ENCODE results near the gene DVL1. TPM values are rescaled to one million over a fixed set of nuclear protein-coding genes. Genes with fewer than 3 reads are reported as not detected.

Gene DVL1
- total and polyA plus RNA-seq, 9 of the 15 experiments (the other 6 are each of a cell fraction or from before 2014, with no cell fraction given), result 0.62 to 135 (median 24.3) TPM

DNA sequence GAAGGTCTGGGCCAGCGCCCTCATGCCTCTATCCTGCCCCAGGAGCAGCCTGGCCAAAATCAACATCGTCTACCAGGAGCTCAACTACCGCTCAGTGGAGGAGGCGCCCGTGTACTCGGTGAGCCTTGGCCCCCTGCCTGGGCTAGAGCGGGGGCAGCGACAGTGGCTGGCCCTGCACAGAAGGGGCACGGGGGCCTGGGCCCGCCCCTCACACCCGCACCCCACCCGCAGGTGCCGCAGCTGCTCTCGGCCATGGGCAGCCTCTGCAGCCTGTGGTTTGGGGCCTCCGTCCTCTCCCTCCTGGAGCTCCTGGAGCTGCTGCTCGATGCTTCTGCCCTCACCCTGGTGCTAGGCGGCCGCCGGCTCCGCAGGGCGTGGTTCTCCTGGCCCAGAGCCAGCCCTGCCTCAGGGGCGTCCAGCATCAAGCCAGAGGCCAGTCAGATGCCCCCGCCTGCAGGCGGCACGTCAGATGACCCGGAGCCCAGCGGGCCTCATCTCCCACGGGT is 58.1 kb downstream of the DVL1 start (continued):
- TF ChIP-seq, protein P1, sequence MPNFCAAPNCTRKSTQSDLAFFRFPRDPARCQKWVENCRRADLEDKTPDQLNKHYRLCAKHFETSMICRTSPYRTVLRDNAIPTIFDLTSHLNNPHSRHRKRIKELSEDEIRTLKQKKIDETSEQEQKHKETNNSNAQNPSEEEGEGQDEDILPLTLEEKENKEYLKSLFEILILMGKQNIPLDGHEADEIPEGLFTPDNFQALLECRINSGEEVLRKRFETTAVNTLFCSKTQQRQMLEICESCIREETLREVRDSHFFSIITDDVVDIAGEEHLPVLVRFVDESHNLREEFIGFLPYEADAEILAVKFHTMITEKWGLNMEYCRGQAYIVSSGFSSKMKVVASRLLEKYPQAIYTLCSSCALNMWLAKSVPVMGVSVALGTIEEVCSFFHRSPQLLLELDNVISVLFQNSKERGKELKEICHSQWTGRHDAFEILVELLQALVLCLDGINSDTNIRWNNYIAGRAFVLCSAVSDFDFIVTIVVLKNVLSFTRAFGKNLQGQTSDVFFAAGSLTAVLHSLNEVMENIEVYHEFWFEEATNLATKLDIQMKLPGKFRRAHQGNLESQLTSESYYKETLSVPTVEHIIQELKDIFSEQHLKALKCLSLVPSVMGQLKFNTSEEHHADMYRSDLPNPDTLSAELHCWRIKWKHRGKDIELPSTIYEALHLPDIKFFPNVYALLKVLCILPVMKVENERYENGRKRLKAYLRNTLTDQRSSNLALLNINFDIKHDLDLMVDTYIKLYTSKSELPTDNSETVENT (CRISPR knock-in tag; IDR thresholded peaks at IDR 0.05), result peak; percentile 51; the same call in 1 of the 2 replicates
- no peak for TF ChIP-seq RBM17 (IDR thresholded peaks at IDR 0.05; ENCODE audit: borderline replicate concordance, low read depth, low read length)
- TF ChIP-seq NR4A1 (CRISPR knock-in tag; IDR thresholded peaks at IDR 0.05), result no peak
- TF ChIP-seq NR4A1 (tag; IDR thresholded peaks at IDR 0.05), result no peak
- TF ChIP-seq DIDO1 (tag; IDR thresholded peaks at IDR 0.05; ENCODE audit: low read depth), result no peak
- TF ChIP-seq, protein P2, sequence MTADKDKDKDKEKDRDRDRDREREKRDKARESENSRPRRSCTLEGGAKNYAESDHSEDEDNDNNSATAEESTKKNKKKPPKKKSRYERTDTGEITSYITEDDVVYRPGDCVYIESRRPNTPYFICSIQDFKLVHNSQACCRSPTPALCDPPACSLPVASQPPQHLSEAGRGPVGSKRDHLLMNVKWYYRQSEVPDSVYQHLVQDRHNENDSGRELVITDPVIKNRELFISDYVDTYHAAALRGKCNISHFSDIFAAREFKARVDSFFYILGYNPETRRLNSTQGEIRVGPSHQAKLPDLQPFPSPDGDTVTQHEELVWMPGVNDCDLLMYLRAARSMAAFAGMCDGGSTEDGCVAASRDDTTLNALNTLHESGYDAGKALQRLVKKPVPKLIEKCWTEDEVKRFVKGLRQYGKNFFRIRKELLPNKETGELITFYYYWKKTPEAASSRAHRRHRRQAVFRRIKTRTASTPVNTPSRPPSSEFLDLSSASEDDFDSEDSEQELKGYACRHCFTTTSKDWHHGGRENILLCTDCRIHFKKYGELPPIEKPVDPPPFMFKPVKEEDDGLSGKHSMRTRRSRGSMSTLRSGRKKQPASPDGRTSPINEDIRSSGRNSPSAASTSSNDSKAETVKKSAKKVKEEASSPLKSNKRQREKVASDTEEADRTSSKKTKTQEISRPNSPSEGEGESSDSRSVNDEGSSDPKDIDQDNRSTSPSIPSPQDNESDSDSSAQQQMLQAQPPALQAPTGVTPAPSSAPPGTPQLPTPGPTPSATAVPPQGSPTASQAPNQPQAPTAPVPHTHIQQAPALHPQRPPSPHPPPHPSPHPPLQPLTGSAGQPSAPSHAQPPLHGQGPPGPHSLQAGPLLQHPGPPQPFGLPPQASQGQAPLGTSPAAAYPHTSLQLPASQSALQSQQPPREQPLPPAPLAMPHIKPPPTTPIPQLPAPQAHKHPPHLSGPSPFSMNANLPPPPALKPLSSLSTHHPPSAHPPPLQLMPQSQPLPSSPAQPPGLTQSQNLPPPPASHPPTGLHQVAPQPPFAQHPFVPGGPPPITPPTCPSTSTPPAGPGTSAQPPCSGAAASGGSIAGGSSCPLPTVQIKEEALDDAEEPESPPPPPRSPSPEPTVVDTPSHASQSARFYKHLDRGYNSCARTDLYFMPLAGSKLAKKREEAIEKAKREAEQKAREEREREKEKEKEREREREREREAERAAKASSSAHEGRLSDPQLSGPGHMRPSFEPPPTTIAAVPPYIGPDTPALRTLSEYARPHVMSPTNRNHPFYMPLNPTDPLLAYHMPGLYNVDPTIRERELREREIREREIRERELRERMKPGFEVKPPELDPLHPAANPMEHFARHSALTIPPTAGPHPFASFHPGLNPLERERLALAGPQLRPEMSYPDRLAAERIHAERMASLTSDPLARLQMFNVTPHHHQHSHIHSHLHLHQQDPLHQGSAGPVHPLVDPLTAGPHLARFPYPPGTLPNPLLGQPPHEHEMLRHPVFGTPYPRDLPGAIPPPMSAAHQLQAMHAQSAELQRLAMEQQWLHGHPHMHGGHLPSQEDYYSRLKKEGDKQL (CRISPR knock-in tag; IDR thresholded peaks at IDR 0.05; ENCODE audit: borderline replicate concordance), result no peak
- no peak for TF ChIP-seq CBX5 (IDR thresholded peaks at IDR 0.05; ENCODE audit: borderline replicate concordance, low read depth)
- TF ChIP-seq, protein P3, sequence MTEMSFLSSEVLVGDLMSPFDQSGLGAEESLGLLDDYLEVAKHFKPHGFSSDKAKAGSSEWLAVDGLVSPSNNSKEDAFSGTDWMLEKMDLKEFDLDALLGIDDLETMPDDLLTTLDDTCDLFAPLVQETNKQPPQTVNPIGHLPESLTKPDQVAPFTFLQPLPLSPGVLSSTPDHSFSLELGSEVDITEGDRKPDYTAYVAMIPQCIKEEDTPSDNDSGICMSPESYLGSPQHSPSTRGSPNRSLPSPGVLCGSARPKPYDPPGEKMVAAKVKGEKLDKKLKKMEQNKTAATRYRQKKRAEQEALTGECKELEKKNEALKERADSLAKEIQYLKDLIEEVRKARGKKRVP (CRISPR knock-in tag; IDR thresholded peaks at IDR 0.05), result no peak
- TF ChIP-seq SETDB1 (IDR thresholded peaks at IDR 0.05; ENCODE audit: low read length), result no peak
- TF ChIP-seq FOSL1 (tag; conservative IDR thresholded peaks at IDR 0.05), result no peak
- no peak for TF ChIP-seq PYGO2 (tag; IDR thresholded peaks at IDR 0.05)
- no peak for TF ChIP-seq ZNF253 (CRISPR knock-in tag; conservative IDR thresholded peaks at IDR 0.05)
- no peak for TF ChIP-seq SIN3A (IDR thresholded peaks at IDR 0.05; ENCODE audit: borderline replicate concordance in 2 of 2, control insufficient read depth in 1 of 2, low read depth in 2 of 2, low read length in 2 of 2)
- TF ChIP-seq HSF4 (CRISPR knock-in tag; IDR thresholded peaks at IDR 0.05; ENCODE audit: borderline replicate concordance), result no peak
- no peak for TF ChIP-seq TCF7 (IDR thresholded peaks at IDR 0.05; ENCODE audit: borderline replicate concordance)
- peak; percentile 38 for TF ChIP-seq PCBP1 (IDR thresholded peaks at IDR 0.05; ENCODE audit: low read depth, low read length, poor library complexity, severe bottlenecking)
